ENCODE results near the gene AGL.
"Not testable (repeated sequence)": the region's sequence is repeated elsewhere in the genome, so short reads cannot be mapped to it uniquely, and the experiment has no call there.

AGL gene

DNA sequence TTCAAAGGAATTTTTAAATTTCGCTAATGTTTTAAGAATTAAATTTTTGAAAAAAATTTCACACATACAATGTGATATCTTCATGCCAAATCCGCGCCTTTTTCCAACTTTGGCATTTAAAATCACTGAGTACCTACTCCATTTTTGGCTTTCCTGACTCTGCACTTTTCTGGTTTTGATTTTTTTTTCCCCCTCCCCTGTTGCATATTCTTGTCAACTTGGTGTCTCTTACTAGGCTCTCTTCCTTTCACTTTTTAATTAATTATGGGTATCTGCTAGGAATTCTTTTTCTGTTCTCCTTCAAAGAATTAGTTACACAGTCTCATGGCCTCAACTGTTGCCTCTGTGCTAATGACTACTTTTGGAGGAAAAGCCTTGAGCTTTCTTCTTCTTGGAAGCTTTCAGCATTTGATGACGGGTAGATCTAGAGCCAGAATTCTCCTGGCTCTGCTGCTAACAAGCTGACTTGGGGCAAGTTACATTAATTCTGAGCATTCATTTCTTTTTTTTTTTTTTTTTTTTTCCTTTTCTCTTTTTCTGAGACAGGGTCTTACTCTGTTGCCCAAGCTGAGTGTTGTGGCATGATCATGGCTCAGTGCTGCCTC lies 1.8 kb downstream of the AGL start:
- DNase-seq (ENCODE audit: low read depth) = no peak

DNA sequence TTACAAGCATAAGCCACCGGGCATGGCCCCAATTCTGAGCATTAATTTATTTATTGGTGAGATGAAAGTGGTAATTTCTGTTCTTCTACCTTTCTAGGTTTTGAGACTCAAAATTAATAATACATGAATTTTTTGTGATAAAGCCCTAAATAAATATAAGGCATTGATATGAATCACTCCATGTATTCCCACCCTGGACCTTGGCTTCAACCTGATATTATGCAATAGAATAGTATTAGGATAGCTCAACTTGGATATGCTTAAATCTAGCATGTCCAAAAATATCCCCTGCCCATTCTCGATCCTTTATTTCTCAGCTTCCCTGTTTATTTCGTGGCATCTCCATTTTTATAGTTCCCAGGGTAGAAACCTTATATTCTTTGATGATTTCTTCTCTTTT lies 2.5 kb downstream of the AGL start:
- DNase-seq (ENCODE audit: low read depth) = no peak

DNA sequence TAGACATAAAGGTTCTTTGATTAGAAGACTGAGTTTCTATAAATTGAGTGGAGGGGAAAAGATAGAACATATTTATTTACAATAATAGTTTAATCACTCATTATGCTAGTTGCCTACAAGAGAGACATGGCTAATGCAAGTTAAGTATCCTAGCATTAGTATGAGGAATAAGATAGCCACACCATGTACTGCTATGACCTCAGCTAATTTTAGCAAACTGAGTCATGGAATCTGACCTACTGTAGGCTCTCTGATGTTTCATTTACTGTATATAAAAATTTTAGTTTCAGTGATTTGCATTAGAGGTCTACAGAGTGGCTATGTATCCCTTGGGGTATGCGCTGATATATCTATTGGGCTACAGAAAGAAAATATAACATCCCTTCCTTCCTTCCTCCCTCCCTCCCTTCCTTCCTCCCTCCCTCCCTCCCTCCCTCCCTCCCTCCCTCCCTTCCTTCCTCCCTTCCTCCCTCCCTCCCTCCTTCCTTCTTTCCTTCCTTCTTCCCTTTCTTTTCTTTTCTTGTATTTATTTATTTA lies 5.8 kb downstream of the AGL start:
- DNase-seq (ENCODE audit: low read depth) = no peak

DNA sequence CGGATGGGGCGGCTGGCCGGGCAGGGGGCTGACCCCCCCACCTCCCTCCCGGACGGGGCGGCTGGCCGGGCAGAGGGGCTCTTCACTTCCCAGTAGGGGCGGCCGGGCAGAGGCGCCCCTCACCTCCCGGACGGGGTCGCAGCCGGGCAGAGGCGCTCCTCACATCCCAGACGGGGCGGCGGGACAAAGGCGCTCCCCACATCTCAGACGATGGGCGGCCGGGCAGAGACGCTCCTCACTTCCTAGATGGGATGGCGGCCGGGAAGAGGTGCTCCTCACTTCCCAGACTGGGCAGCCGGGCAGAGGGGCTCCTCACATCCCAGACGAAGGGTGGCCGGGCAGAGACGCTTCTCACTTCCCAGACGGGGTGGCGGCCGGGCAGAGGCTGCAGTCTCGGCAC lies 6.9 kb downstream of the AGL start:
- not testable (repeated sequence) for DNase-seq (ENCODE audit: low read depth)

DNA sequence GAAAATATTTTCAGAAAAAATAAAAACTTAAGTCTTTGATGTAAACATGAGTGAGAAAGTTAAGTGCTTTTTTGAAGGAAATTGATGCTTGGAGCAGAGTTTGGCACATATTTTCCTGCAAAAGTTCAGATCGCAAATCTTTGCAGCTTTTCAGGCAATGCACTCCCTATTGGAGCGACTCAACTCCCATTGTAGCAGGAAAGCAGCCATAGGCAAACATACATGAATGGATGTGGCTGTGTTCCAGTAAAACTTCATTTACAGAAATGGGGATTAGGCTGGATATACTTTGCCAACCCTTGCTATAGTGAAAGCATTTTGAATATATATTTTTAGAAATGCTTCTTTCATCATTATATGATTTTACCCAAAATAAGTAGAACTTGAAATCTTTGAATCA lies 8.1 kb downstream of the AGL start:
- DNase-seq (ENCODE audit: low read depth) = no peak

DNA sequence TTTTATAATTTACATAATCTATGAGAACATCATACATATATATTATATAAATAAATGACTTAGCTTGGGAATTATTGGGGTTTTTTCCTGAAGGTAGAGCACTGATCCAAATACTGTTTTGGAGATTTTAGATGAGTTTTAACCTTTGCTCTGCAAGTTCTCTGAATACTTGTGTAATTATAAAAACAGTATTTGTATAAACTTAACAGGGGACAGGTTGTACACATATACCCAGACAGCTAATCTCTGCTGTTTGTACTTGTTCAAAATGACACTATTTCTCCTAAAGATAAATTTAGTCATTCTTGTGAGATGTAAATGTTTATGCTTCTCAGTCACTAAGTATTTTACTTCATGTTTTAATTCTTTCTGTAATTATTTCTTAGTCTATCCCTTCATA lies 8.7 kb downstream of the AGL start:
- no peak for DNase-seq (ENCODE audit: low read depth)

DNA sequence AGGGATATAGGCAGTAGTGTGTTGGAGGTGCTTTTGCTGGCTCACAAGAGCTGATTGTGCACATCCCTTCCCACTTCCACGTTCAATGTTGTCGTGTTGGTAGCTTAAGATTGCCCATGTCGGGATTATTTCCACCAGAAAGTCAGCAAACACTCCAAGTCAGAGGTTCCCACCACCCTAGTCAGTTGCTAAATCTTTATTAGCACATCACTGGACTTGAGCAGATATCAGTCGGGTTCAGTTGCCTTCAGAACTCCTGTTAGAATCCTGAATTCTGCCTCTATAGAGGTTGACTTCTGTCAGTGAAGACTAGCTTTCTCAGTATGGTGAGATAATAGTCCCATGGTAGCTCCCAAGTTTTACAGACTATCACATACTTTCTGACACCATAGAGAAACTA lies 10.5 kb downstream of the AGL start:
- no peak for DNase-seq (ENCODE audit: low read depth)

DNA sequence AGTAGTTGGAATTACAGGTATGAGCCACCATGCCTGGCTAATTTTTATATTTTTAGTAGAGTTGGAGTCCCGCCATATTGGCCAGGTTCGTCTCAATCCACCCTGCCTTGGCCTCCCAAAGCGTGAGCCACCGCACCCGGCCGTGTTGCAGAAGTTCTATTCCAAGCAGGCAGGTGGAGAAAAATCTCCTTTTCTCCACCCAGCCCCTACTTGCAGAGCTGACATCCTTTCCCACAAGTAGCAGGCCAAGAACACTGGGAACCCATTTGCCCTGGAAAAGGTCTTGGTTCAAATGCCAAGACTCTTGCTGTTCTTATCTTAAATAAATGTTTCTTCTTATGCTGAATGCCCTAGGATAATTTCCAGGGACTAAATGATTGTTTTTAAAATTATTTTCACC lies 17.5 kb downstream of the AGL start:
- no peak for DNase-seq (ENCODE audit: low read depth)

DNA sequence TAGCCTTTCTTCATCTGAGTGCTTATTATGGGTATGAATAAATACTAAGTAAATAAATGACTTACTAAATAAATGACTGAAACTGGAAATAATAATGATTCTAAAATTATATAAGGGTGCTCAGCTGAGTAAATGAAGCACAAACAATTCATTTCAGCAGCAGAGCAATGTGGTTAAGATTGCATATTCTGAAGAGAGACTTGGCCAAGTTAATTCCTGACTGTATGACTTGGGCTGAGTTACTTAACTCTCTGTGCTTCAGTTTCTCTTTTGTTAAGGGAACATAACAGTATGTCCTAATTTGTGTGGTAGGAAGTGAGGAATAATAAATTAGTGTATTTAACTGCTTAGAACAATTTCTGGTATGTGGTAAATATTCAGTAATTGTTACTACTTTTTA lies 19.1 kb downstream of the AGL start:
- DNase-seq (ENCODE audit: low read depth) = no peak

DNA sequence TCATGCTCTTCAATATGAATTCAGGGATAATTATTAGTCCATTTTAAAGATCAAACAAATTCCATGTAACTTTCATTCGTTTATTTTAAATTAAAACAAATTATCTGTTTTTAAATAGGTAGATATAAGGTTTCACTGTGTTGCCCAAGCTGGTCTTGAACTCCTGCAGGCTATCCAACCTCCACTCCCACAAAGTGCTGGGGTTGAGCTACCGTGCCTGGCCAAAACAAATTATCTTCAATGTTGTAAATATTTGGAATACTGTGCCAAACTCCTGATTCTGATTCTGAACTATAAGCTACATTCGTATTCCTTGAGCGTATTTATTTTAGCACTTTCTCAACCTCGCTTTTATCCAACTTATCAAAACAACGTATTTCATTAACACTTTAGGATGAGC lies 19.6 kb downstream of the AGL start:
- no peak for DNase-seq (ENCODE audit: low read depth)

DNA sequence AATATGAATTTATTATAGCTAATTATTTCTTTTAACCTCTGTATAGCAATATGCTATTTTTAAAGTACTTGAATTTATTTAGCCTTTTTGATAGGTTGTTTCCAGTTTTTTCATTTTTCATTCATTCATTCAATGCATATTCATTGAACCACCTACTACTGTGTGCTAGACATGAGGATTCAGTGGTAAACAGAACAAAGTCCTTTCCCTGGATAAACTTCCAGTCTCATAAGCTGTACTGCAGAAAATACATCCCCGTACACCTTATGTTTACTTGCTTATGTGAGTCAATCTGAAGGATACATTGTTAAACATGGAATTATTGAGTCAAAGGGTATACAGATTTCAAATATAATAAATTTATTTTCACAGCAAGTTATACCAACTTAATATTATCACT lies 21.9 kb downstream of the AGL start:
- DNase-seq (ENCODE audit: low read depth) = no peak

DNA sequence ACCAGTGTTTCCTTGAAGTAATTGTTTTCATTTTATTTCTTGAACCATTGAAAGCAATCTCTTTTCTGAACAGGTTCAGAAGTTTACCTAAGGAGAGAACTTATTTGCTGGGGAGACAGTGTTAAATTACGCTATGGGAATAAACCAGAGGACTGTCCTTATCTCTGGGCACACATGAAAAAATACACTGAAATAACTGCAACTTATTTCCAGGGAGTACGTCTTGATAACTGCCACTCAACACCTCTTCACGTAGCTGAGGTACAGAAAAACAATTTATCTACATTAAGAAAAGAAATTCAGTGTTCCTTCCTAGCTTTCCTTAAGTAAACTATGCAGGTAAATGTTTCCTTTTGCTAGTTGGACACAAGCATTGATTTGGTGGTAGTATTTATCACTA lies 27.4 kb downstream of the AGL start:
- DNase-seq (ENCODE audit: low read depth) = no peak

DNA sequence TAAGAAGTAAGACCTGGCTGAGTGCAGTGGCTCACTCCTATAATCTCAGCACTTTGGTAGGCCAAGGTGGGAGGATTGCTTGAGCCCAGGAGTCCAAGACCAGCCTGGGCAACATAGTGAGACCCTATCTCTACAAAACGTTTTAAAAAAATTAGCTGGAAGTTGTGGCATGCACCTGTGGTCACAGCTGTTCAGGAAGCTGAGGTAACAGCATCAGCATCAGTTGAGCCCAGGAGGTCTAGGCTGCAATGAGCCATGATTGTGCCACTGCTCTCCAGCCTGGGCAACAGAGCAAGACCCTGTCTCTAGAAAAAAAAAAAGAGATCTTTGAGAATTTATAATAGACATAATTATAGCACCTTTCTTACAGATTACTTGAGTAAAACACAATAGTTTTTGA lies 36.0 kb downstream of the AGL start:
- DNase-seq (ENCODE audit: low read depth) = no peak

DNA sequence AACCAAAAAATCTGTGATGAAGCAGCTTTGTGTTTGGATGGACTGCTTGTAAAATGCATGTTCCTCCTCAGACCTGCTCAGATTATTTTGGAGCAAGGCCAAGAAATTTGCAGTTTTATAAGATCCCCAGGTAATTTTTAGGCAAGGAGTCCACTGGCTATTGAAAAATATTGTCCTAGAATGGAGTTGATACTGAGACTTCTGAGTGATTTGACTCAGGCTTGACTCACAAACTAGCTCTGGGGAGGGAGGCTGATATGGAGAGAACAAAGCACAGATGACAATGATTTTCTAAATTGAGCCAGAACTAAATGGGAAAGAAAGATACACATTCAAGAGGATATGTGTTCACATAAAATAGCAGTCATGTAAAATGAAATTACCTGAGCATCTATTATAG lies 36.7 kb downstream of the AGL start:
- DNase-seq (ENCODE audit: low read depth) = no peak

DNA sequence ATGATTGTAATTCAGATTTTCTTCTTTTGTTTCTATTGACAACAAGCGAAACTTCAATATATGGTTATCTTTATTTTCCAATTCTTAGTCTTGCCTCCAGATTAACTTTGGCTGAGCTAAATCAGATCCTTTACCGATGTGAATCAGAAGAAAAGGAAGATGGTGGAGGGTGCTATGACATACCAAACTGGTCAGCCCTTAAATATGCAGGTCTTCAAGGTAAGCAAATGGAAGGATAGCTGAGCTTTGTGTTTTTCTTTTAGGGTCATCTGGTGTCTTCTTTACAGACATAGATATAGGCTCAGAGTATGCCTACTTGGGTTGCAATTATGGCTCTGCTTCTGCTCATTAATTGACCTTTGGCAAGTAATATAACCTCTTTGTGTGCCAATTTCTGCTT lies 37.7 kb downstream of the AGL start:
- no peak for DNase-seq (ENCODE audit: low read depth)

DNA sequence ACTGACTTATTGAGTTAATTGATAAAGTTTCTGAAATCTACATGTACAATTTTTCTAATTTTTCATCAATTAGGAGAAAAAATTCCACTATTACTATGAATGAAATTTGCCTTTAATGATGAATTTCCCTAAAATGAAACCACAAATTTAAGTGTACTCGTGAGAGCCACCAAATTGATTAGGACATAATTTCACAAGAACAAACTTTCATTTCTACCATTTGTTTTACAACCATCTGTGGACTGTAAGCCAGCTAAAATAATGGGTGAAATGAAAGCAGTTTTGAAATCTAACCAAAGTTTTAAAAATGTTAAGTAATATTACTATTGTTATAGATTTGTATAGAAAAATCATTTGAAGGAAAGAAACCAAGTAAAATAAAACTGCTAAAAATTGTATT lies 41.8 kb downstream of the AGL start:
- no peak for DNase-seq (ENCODE audit: low read depth)

DNA sequence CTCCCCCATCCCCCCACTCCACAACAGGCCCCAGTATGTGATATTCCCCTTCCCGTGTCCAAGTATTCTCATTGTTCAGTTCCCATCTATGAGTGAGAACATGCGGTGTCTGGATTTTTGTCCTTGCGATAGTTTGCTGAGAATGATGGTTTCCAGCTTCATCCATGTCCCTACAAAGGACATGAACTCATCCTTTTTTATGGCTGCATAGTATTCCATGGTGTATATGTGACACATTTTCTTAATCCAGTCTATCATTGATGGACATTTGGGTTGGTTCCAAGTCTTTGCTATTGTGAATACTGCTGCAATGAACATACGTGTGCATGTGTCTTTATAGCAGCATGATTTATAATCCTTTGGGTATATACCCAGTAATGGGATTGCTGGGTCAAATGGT lies 53.1 kb downstream of the AGL start:
- DNase-seq (ENCODE audit: low read depth) = not testable (repeated sequence)

DNA sequence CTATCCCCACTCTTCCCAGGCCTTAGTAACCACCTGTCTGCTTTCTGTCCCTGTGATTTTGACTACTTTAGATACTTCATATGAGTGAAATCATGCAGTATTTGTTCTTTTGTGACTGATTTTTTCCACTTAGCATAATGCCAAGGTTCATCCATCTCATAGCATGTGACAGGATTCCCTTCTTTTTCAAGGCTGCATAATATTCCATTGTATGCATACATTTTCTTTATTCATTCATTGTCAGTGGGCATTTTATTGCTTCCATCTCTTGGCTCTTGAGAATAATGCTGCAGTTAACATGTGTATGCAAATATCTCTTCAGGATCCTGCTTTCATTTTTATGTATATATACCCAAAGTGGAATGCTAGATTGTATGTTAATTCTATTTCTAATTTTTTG lies 56.4 kb downstream of the AGL start:
- DNase-seq (ENCODE audit: low read depth) = no peak

DNA sequence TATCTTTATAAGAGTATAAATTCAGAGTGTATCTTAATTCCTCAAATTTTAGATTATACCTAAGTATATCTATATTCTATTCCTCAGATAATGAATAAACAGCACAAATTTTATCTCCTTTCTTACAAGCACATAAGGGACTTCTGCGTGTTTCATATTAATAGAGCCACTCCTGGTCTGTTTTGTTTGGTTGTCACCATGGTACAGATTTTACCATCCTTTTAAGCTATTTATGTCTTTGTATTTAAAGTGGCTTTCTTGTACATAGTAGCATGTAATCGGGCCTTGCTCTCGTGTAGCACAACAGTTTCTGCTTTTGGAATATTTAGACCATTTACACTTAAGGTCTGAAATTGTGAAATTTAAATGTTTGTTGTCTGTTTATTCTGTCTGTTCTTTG lies 67.1 kb downstream of the AGL start:
- no peak for DNase-seq (ENCODE audit: low read depth)

DNA sequence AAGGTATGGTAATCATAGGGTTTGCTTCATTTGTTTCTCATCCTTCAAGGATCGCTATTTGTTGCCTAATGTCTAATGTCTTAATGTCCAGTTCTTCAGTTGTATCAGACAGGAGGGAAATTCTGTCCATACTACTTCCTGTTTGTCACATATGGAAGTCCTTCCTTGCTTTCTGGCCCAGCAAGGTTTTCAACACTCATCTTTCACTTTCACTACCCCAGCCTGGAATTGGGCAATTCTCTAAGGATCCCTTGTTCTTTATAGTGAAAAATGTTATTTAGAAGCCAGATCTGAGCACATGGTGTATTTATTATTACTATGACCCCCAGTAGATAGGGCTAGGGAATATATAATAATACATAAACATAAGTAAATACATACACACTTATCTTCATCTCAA lies 69.1 kb downstream of the AGL start:
- DNase-seq (ENCODE audit: low read depth) = no peak

DNA sequence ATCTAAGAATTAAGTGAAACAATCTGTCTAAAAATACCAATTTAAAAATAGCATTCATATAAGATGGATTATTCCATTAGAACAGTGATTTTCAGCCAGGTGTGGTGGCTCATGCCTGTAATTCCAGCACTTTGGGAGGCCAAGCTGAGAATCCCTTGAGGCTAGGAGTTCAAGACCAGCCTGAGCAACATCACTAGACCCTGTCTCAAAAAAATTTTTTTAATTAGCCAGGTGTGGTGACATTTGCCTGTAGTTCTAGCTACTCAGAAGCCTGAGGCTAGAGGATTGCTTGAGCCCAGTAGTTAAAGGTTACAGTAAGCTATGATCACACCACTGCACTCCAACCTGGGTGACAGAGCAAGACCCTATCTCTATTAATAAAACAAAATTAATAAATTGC lies 84.6 kb downstream of the AGL start:
- no peak for DNase-seq (ENCODE audit: low read depth)

DNA sequence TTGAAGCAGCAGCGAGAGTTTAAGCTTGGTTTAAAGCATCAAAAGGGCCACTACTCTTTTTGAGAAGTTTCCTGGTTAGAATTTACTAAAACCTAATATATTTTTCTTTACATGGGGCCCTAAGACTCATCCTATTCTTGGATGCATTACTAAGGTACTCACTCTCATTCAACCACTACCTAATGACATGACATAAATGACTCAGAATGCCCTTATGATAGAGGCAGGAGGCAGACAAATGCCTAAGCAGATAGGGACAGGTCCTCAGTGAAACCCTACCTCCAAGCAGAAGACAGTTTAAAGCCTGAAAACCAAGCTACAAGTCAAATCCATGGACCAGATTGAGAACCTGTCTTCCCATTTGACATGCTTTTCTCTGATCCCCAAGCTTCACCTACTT lies 85.4 kb downstream of the AGL start:
- no peak for DNase-seq (ENCODE audit: low read depth)

DNA sequence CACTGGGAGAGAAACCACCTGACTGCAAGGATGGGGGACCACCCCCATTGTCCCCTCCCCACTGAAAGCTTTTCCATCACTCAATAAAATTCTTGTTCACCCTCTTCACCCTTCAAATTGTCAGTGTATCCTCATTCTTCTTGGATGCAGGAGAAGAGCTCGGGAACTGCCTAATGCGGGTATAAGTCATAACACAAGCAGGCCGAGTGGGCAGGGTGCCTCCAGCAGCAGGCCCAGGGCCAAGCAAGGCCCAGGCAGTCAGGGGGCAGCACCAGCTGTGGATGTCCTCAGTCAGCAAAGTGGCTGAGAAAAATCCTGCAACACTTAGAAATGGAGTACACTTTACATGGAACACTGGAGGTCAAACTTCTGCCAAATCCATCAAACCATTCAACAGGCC lies 85.9 kb downstream of the AGL start:
- no peak for DNase-seq (ENCODE audit: low read depth)

DNA sequence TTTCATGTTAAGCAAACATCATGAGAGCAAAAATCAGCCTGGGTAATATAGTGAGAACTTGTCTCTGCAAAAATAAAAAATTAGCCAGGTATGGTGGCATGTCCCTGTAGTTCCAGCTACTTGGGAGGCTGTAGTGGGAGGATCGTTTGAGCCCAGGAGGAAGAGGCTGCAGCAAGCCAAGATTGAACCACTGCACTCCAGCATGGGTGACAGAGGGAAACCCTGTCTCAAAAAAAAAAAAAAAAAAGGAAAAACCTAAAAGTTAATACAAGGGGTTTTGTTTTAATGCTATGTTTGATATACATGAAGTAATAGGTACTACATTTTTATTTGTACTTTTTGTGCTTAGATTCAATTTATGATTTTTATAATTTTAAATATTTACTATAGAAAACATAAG lies 92.6 kb downstream of the AGL start:
- no peak for DNase-seq (ENCODE audit: low read depth)

Data from T follicular helper cell (primary cell).